ENCODE data around the gene PPP1R1A.

- TF ChIP-seq CTCF (IDR thresholded peaks at IDR 0.05; ENCODE audit: insufficient read depth, low read length, poor library complexity, severe bottlenecking) = peak; percentile 87
- TF ChIP-seq EZH2phosphoT487 (conservative IDR thresholded peaks at IDR 0.05; ENCODE audit: low read length) = no peak
Observed at GRCh38 chr12:54579696-54580333, 8.6 kb downstream of the PPP1R1A start.
